PC-3 (cell line): Measurements from ENCODE around the gene POLE3. TPM values are rescaled to one million over a fixed set of nuclear protein-coding genes. Genes with fewer than 3 reads are reported as not detected.
A peak's percentile ranks its signal among the peaks of the same experiment; 100 is the strongest.
"Not testable (repeated sequence)": the region's sequence is repeated elsewhere in the genome, so short reads cannot be mapped to it uniquely, and the experiment has no call there.

Experiments
- ATAC-seq: fragments of 200-7000 bp; cut with Tn5 transposase; 2 replicates; pipeline ENCODE4 v1.9.1; 2020; ENCODE audit warnings: mild to moderate bottlenecking, moderate library complexity
- BruUV-seq: library from RNA; stranded (reverse); fragments of 400-500 nt; replicated peaks from 2 replicates; lab custom pipeline; 2021; lab: Mats Ljungman, UMichigan
- CTCF ChIA-PET: fragments of 300-600 bp; sonication (Branson Sonifier 250); formaldehyde crosslinking; loops from one replicate; lab custom pipeline; 2022; ENCODE audit warnings: antibody characterized with exemption; lab: Charles Lee
- POLR2A ChIA-PET: fragments of 300-600 bp; sonication (Branson Sonifier 250); formaldehyde crosslinking; loops from one replicate; lab custom pipeline; 2022; ENCODE audit warnings: antibody characterized with exemption; ENCODE audit not compliant: unreplicated experiment; lab: Charles Lee
- DNase-seq: peaks from one replicate; pipeline ENCODE4 v3.0.0-alpha.2; 2015
- H2AFZ ChIP-seq: fragments of 300-600 bp; sonication (generic); 2 replicates; pipeline ENCODE4 v1.6.0; 2016; ENCODE audit warnings: antibody characterized with exemption, low read length
- H3F3A ChIP-seq: fragments of 300-600 bp; sonication (generic); one replicate; pipeline ENCODE4 v1.6.0; 2017; ENCODE audit warnings: antibody characterized with exemption, low read length, control low read depth, mild to moderate bottlenecking; ENCODE audit not compliant: unreplicated experiment
- H3K27ac ChIP-seq: fragments of 300-600 bp; sonication (generic); 2 replicates; pipeline ENCODE4 v1.5.1; 2016; ENCODE audit warnings: mild to moderate bottlenecking, low read length
- H3K27me3 ChIP-seq: fragments of 300-600 bp; sonication (generic); 2 replicates; pipeline ENCODE4 v1.6.1; 2016; ENCODE audit warnings: low read length, mixed read lengths
- H3K36me3 ChIP-seq: fragments of 300-600 bp; sonication (generic); 2 replicates; pipeline ENCODE4 v1.6.1; 2016; ENCODE audit warnings: low read depth, mixed run types, low read length, mixed read lengths
- H3K4me1 ChIP-seq: fragments of 300-600 bp; sonication (generic); 2 replicates; pipeline ENCODE4 v1.5.1; 2016; ENCODE audit warnings: low read length; ENCODE audit not compliant: insufficient read depth
- H3K4me2 ChIP-seq: fragments of 300-600 bp; sonication (generic); 2 replicates; pipeline ENCODE4 v1.6.0; 2016; ENCODE audit warnings: low read length
- H3K4me3 ChIP-seq: fragments of 300-600 bp; sonication (generic); 2 replicates; pipeline ENCODE4 v1.5.1; 2016; ENCODE audit warnings: mild to moderate bottlenecking, low read length, mixed read lengths
- H3K79me2 ChIP-seq: fragments of 300-600 bp; sonication (generic); 2 replicates; pipeline ENCODE4 v1.6.1; 2017; ENCODE audit warnings: low read length, mixed read lengths
- H3K9ac ChIP-seq: fragments of 300-600 bp; sonication (generic); 2 replicates; pipeline ENCODE4 v1.6.0; 2016; ENCODE audit warnings: mild to moderate bottlenecking, low read length
- H3K9me2 ChIP-seq: fragments of 300-600 bp; sonication (generic); replicated peaks from 2 replicates; pipeline ENCODE4 v1.6.1; 2016; ENCODE audit warnings: mixed run types, low read length, mixed read lengths
- H3K9me3 ChIP-seq: fragments of 300-600 bp; sonication (generic); 2 replicates; pipeline ENCODE4 v1.6.1; 2016; ENCODE audit warnings: low read length, mixed read lengths
- H4K20me1 ChIP-seq: fragments of 300-600 bp; sonication (generic); 2 replicates; pipeline ENCODE4 v1.6.1; 2016; ENCODE audit warnings: low read length, mixed read lengths
- CTCF ChIP-seq: fragments of 300-600 bp; sonication (generic); conservative IDR thresholded peaks from 2 replicates; pipeline ENCODE4 v1.5.1; 2017; ENCODE audit warnings: antibody characterized with exemption, low read depth, mild to moderate bottlenecking, low read length
- EZH2 ChIP-seq: fragments of 300-600 bp; sonication (generic); IDR thresholded peaks from one replicate; pipeline ENCODE4 v1.6.1; 2017; ENCODE audit warnings: antibody characterized with exemption, mild to moderate bottlenecking, low read length; ENCODE audit not compliant: unreplicated experiment
- EZH2phosphoT487 ChIP-seq: fragments of 300-600 bp; sonication (generic); IDR thresholded peaks from 2 replicates; pipeline ENCODE4 v1.6.1; 2018; ENCODE audit warnings: mild to moderate bottlenecking, antibody characterized with exemption, low read length, borderline replicate concordance
- intact Hi-C: fragments of 100-400 bp; cut with micrococcal nuclease; formaldehyde crosslinking; loops from 2 replicates; pipeline ENCODE4 v1.9.0; 2023
- total RNA-seq: library from RNA; depleted of rRNA; stranded (reverse); fragments of >200 nt; gene quantifications from 2 replicates; pipeline ENCODE4 v1.2.3, GENCODE V29; 2014

POLE3 gene
- total RNA-seq, 1 experiment from 2014 or later, result 84.7 TPM

- no peak overlapping the region for H3K4me2 ChIP-seq
- ATAC-seq, result no peak
- H3K27me3 ChIP-seq, result no peaks in the 10 kb centered on the region
- no peaks in the 10 kb centered on the region for H4K20me1 ChIP-seq
- no peaks in the 10 kb centered on the region for H3K9me2 ChIP-seq
- ChIA-PET POLR2A (interaction anchor here (0.6 kb wide), 1 partner anchor 195 kb away, joined by 3 read pairs; no protein-coding TSS in a partner anchor), CTCF (interaction anchor here (0.6 to 1.7 kb wide), 10 partner anchors 16 to 212 kb away, joined by 3 to 18 read pairs (median 6); no protein-coding TSS in a partner anchor)
- H3F3A ChIP-seq, result no peaks in the 10 kb centered on the region
- no peak overlapping the region for H3K9ac ChIP-seq
- no peak overlapping the region for H3K4me3 ChIP-seq
- no peak overlapping the region for H3K27ac ChIP-seq
- H2AFZ ChIP-seq, result no peak overlapping the region
- H3K79me2 ChIP-seq, result no peaks in the 10 kb centered on the region
- H3K36me3 ChIP-seq, result no peaks in the 10 kb centered on the region
- intact Hi-C loops, result loop anchor here (2.0 kb wide), 2 partner anchors 144 to 212 kb away; no protein-coding TSS in a partner anchor
- no peaks in the 10 kb centered on the region for H3K4me1 ChIP-seq
- DNase-seq, result peak; percentile 67
- no TSS peak for BruUV-seq
- no peaks in the 10 kb centered on the region for H3K9me3 ChIP-seq
- TF ChIP-seq CTCF (peak; percentile 70), EZH2phosphoT487 (no peak), EZH2 (no peak)
These were observed 35.9 kb upstream of the POLE3 start for GRCh38 chr9:113446323-113446740.

GRCh38 chr9:113444736-113445135 is 34.3 kb upstream of the POLE3 start:
- no TSS peak for BruUV-seq
- CTCF ChIA-PET, result no interaction called here
- no peak overlapping the region for H2AFZ ChIP-seq

GRCh38 chr9:113437716-113438115 is 27.2 kb upstream of the POLE3 start:
- H3K79me2 ChIP-seq, ATAC-seq, H3K9me3 ChIP-seq, H3K4me2 ChIP-seq, H4K20me1 ChIP-seq, DNase-seq, H3K27me3 ChIP-seq, H3K9me2 ChIP-seq, H3K36me3 ChIP-seq, POLR2A ChIA-PET, H3K27ac ChIP-seq, CTCF ChIA-PET, H3F3A ChIP-seq, H3K9ac ChIP-seq, H3K4me3 ChIP-seq, intact Hi-C loops, BruUV-seq, H2AFZ ChIP-seq, H3K4me1 ChIP-seq: not testable (repeated sequence)

More at GRCh38 chr9:113444736-113445135, 34.3 kb upstream of the POLE3 start:
- Histone ChIP-seq H3K27ac (no peak overlapping the region), H3F3A (no peaks in the 10 kb centered on the region), H3K4me2 (no peak overlapping the region), H3K4me1 (no peaks in the 10 kb centered on the region), H3K27me3 (no peaks in the 10 kb centered on the region), H3K9me3 (no peaks in the 10 kb centered on the region), H4K20me1 (no peaks in the 10 kb centered on the region), H3K79me2 (no peaks in the 10 kb centered on the region), H3K4me3 (no peak overlapping the region), H3K9me2 (no peaks in the 10 kb centered on the region), H3K36me3 (no peaks in the 10 kb centered on the region), H3K9ac (no peak overlapping the region)
- POLR2A ChIA-PET, result no interaction called here
- no peak for TF ChIP-seq CTCF
- TF ChIP-seq EZH2phosphoT487, result no peak
- TF ChIP-seq EZH2, result no peak
- ATAC-seq (no peak), DNase-seq (no peak)
- intact Hi-C loops, result no loop called here
